K562 (cell line): ENCODE data around the gene SUPT3H. TPM values are rescaled to one million over a fixed set of nuclear protein-coding genes. Genes with fewer than 3 reads are reported as not detected.

ENCODE experiments used
- CBFA2T2 ChIP-seq: fragments of 450-650 bp; conservative IDR thresholded peaks from 2 replicates; pipeline ENCODE4 v1.6.1; 2017; ENCODE audit warnings: mild to moderate bottlenecking
- CC2D1A ChIP-seq: fragments of 450-650 bp; IDR thresholded peaks from 2 replicates; pipeline ENCODE4 v1.6.1; 2017; ENCODE audit warnings: mild to moderate bottlenecking
- CXXC5 ChIP-seq: fragments of 250-450 bp; sonication (Bioruptor Pico); IDR thresholded peaks from 2 replicates; pipeline ENCODE4 v1.8.0; 2022; ENCODE audit warnings: inconsistent platforms, mild to moderate bottlenecking, moderate library complexity
- EGR1 ChIP-seq: fragments of 450-650 bp; conservative IDR thresholded peaks from 2 replicates; pipeline ENCODE4 v1.6.1; 2017; ENCODE audit warnings: mild to moderate bottlenecking
- HMG20B ChIP-seq: fragments of 250-450 bp; sonication (Bioruptor Pico); IDR thresholded peaks from 2 replicates; pipeline ENCODE4 v1.5.0; 2021; ENCODE audit warnings: mild to moderate bottlenecking
- L3MBTL2 ChIP-seq: fragments of 450-650 bp; IDR thresholded peaks from 2 replicates; pipeline ENCODE4 v1.6.1; 2016; ENCODE audit warnings: mild to moderate bottlenecking, moderate library complexity
- LEF1 ChIP-seq: fragments of 450-650 bp; IDR thresholded peaks from 2 replicates; pipeline ENCODE4 v1.6.1; 2016; ENCODE audit warnings: mild to moderate bottlenecking
- MEF2D ChIP-seq: conservative IDR thresholded peaks from 2 replicates; pipeline ENCODE4 v1.6.1; 2016; ENCODE audit warnings: low read depth, missing genetic modification characterization, missing compliant biosample characterization
- NBN ChIP-seq: fragments of 450-650 bp; IDR thresholded peaks from 2 replicates; pipeline ENCODE4 v1.6.1; 2016; ENCODE audit warnings: low read depth, mild to moderate bottlenecking
- NCOA2 ChIP-seq, 2 experiments: fragments of 450-650 bp; IDR thresholded peaks; 2 replicates each; pipeline ENCODE4 v1.6.1; 2018; ENCODE audit warnings: mild to moderate bottlenecking in 2 of 2, moderate library complexity in 1 of 2; ENCODE audit not compliant: partially characterized antibody in 2 of 2
- POLR2AphosphoS5 ChIP-seq: IDR thresholded peaks from 2 replicates; pipeline ENCODE4 v1.6.1; 2011; ENCODE audit warnings: mild to moderate bottlenecking, low read depth, low read length, moderate library complexity; ENCODE audit not compliant: control insufficient read depth, insufficient read depth
- RHOXF2B ChIP-seq: fragments of 250-450 bp; sonication (Bioruptor Pico); conservative IDR thresholded peaks from 2 replicates; pipeline ENCODE4 v1.5.1; 2021
- TCF7 ChIP-seq: sonication (generic); IDR thresholded peaks from 2 replicates; pipeline ENCODE4 v1.6.1; 2016; ENCODE audit warnings: antibody characterized with exemption, borderline replicate concordance
- ZNF133 ChIP-seq: fragments of 250-450 bp; sonication (Bioruptor Pico); IDR thresholded peaks from 2 replicates; pipeline ENCODE4 v1.4.0; 2020; ENCODE audit warnings: mild to moderate bottlenecking
- polyA plus RNA-seq, 8 experiments: library from polyadenylated mRNA; depleted of rRNA in 4 of 8; stranded (reverse) in 5 of 8; unstranded in 3 of 8; fragments of >200 nt; fragmentation: Nextera tagmentation in 2 of 8; fragmentation: Illumina TruSeq in 1 of 8; extraction: Ambion mirVana in 2 of 8; extraction: Trizol in 1 of 8; gene quantifications; 2 replicates each; pipeline versions ENCODE4 v1.2.1 to v1.2.3, GENCODE V29; 2011 to 2014; ENCODE audit warnings: inconsistent platforms in 1 of 8, missing spikeins in 1 of 8
- total RNA-seq, 7 experiments: library from RNA; depleted of rRNA in 6 of 7; stranded (reverse); fragments of >200 nt in 6 of 7; fragmentation: Illumina TruSeq in 2 of 7; extraction: Trizol in 2 of 7; gene quantifications; 2 replicates each; pipeline versions ENCODE4 v1.2.1 to v1.2.3, GENCODE V29; 2011 to 2021; ENCODE audit warnings: low replicate concordance in 1 of 7
- TF ChIP-seq, protein P1 (sequence below): fragments of 450-650 bp; formaldehyde crosslinking; IDR thresholded peaks from 2 replicates; pipeline ENCODE4 v1.4.0; 2022; ENCODE audit warnings: missing genetic modification characterization
- TF ChIP-seq, protein P2 (sequence below): fragments of 250-450 bp; sonication (Bioruptor Pico); IDR thresholded peaks from 2 replicates; pipeline ENCODE4 v1.8.0; 2022; ENCODE audit warnings: inconsistent platforms, mild to moderate bottlenecking, moderate library complexity, borderline replicate concordance

Gene SUPT3H
- total and polyA plus RNA-seq, 9 of the 15 experiments (the other 6 are each of a cell fraction or from before 2014, with no cell fraction given) = 7.2 to 16.3 (median 11.9) TPM

DNA sequence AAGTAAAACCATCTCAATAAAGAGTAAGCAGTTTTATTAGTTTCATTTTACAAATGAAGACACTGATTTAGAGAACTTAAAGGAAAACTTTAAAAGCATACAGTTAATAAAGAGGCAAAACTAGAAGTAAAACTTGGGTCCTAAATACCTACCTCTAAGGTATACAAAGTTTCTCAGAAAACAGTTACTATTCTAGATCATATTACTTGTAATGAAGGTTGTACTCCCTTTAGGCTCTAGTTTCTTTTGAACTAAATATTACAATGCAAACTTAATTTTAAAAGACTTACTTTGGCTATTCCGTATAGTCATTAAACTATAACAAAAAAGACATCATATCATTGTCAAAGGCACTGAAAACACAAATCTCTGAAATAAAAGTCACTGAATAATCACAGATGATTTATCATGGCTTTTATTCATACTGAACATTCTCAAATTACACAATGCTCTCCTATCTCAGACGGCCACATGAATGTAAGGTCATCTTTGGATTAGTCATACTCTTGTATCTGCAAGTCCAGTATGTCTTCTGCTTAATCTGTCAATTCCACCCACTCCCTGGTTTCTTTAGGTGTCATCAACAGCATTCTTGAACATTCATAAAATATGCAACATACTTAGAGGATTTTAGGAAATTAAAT, 411.2 kb downstream of the SUPT3H start (continued):
- TF ChIP-seq POLR2AphosphoS5 = peak; percentile 98
- TF ChIP-seq RHOXF2B (CRISPR knock-in tag) = no peak
- TF ChIP-seq HMG20B (CRISPR knock-in tag) = no peak
- TF ChIP-seq, protein P1, sequence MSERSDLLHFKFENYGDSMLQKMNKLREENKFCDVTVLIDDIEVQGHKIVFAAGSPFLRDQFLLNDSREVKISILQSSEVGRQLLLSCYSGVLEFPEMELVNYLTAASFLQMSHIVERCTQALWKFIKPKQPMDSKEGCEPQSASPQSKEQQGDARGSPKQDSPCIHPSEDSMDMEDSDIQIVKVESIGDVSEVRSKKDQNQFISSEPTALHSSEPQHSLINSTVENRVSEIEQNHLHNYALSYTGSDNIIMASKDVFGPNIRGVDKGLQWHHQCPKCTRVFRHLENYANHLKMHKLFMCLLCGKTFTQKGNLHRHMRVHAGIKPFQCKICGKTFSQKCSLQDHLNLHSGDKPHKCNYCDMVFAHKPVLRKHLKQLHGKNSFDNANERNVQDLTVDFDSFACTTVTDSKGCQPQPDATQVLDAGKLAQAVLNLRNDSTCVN (CRISPR knock-in tag) = peak; percentile 81; the same call in 1 of the 2 replicates
- peak; percentile 100 for TF ChIP-seq CBFA2T2
- TF ChIP-seq L3MBTL2 = peak; percentile 41; the same call in 1 of the 2 replicates
- peak; percentile 99 for TF ChIP-seq EGR1
- TF ChIP-seq ZNF133 = no peak
- TF ChIP-seq NBN = peak; percentile 97
- TF ChIP-seq CXXC5 (CRISPR knock-in tag) = peak; percentile 45
- TF ChIP-seq MEF2D (tag) = peak; percentile 91
- TF ChIP-seq TCF7 = peak; percentile 48; the same call in 1 of the 2 replicates
- TF ChIP-seq NCOA2 (IDR thresholded peaks at IDR 0.05; ENCODE audit: partially characterized antibody in 2 of 2) = peak; percentile 92 to 95
- TF ChIP-seq LEF1 = peak; percentile 98
- TF ChIP-seq, protein P2, sequence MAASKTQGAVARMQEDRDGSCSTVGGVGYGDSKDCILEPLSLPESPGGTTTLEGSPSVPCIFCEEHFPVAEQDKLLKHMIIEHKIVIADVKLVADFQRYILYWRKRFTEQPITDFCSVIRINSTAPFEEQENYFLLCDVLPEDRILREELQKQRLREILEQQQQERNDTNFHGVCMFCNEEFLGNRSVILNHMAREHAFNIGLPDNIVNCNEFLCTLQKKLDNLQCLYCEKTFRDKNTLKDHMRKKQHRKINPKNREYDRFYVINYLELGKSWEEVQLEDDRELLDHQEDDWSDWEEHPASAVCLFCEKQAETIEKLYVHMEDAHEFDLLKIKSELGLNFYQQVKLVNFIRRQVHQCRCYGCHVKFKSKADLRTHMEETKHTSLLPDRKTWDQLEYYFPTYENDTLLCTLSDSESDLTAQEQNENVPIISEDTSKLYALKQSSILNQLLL (CRISPR knock-in tag) = no peak
- TF ChIP-seq CC2D1A = peak; percentile 98
